NCI-H2196 (cell line): Measurements from ENCODE around the gene EID3.

Source experiments
- DNase-seq: peaks from one replicate; lab custom pipeline; 2025; ENCODE audit not compliant: unreplicated experiment; lab: John Stamatoyannopoulos, UW

The EID3 gene

DNA sequence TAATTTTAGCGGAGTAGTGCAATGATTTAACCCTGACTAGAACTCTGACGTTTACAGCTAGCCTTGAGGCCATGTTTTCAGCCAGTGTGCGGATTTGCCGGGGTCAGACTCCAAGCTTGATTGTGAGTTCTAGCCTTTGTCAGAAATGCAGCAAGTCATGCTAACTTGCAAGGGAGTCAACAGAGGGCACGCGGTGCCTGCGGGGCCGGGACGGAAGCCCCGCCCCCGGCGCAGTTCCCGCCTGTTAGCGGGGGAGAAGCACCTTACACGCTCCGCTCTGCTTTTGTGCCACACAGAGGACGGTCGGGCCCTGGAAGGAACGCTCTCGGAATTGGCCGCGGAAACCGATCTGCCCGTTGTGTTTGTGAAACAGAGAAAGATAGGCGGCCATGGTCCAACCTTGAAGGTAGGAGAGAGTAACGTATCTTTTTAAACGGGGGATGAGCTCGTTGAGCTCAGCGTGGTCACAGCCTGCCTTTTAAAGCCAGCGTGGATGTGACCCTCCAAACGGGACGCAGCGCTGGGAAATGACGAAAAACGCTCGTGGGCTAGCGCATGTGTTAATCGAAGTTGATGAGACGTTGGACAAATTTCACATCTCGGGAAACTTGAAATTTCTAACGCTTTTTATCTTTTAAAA is 14.8 kb upstream of the EID3 start:
- peak; percentile 83 for DNase-seq

DNA sequence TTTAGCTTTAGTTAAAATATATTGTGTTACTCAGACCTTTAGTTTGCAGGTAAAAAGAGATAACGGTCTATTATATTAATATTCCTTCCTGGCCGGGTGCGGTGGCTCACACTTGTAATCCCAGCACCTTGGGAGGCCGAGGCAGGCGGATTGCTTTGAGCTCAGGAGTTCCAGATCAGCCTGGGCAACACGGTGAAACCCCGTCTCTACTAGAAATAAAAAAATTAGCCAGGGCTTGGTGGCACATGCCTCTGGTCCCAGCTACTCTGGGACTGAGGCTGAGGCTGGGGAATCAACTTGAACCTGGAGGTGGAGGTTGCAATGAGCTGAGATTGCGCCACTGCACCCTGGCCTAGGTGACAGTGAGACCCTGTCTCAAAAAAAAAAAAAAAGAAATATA is 13.2 kb upstream of the EID3 start:
- DNase-seq = no peak

DNA sequence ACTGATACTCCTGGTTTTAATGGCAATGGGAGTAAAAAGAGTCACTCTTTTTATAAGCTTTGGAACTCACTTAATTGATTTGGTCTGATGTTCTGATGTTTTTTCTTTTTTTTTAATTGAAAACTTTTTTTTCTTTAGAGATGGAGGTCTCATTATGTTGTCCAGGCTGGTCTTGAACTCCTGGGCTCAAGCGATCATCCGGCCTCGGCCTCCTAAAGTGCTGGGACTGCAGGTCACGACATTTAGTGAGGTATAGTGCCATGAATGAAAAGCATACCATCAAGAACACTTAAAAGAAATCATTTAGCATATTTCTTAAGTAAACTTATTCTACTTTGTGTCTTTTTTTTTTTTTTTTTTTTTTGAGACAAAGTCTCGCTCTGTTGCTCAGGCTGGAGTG is 12.7 kb upstream of the EID3 start:
- DNase-seq = no peak

DNA sequence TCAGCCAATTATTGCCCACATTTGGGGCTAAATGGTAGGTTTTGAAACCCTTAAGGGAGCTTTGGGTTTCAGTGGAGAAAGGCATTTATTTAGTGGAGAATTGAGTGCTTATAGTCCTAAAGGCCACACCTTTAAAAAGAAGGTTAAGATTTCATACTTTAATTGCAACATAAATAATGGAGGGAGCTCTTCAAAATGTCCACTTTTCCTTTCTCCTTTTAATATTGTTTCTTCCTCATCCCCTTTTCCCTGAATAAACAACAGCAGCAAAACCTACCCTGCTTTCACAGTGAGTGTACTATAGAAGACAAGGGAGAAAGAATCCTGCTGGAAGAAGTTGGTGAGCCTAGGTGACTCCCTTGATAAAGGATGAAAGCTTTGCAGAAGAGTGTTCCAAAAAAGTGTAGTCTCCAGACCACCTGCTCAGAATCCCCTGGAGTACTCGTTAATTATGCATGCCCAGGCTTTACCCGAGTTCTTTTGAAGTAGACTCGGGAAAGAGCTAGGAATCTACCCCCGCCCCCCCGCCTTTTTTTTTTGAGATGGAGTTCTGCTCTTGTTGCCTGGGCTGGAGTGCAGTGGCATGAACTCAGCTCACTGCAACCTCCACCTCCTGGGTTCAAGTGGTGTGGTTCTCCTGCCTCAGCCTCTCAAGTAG is 11.5 kb upstream of the EID3 start:
- no peak for DNase-seq

DNA sequence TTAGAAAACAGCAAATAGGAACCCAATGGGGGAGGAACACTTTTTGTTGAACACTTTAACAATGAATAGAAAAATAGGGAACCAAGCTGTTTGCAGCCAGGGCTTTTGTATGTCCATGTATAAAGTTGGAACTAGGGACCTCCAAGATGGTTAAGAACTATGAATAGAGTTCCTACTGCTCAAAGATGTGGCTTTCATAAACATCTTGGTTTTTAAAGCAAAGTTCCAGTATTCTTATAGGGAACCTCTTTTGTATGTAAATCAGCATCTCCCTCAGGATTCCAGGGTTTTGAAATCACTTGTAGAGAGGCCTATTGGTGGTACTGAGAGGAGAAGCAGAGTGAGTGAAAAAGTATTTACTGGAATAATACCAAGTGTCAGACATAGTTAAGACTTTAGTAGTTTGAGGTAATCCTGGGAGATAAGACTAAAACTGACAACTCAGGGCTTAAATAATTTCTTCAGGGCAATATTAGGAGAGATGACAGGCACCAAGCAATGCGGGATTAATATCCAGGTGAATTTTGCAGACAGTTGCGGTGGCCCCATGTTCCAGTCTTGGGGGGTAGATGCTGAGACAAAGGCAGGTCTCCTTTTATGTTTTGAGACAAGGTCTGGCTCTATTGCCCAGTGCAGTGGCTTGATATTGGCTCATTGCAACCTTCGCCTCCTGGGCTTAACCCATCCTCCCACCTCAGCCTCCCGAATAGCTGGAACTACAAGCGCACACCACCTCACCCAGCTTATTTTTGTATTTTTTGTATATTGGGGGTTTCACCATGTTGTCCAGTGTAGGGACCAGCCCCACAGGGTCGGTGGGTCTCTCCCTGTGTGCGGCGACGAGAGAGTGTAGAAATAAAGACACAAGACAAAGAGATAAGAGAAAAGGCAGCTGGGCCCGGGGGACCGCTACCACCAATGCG is 10.4 kb upstream of the EID3 start:
- no peak for DNase-seq

DNA sequence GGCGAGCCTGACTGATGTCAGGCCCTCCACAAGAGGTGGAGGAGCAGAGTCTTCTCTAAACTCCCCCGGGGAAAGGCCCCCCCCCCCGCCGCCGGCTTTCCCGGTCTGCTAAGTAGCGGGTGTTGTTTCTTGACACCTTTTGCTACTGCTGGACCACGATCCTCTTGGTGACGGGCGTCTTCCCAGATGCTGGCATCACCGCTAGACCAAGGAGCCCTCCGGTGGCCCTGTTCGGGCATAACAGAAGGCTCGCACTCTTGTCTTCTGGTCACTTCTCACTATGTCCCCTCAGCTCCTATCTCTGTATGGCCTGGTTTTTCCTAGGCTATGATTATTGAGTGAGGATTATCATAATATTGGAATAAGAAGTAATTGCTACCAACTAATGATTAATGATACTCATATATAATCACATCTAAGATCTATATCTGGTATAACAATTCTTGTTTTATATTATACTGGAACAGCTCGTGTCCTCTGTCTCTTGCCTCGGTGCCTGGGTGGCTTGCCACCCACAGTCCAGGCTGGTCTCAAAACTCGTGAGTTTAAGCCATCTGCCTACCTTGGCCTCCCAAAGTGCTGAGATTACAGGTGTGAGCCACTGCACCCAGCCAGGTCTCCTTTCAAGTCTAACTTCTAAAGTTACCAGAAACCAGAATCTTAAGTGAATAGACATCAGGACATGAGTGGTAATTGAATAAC is 9.2 kb upstream of the EID3 start:
- peak; percentile 38 for DNase-seq

DNA sequence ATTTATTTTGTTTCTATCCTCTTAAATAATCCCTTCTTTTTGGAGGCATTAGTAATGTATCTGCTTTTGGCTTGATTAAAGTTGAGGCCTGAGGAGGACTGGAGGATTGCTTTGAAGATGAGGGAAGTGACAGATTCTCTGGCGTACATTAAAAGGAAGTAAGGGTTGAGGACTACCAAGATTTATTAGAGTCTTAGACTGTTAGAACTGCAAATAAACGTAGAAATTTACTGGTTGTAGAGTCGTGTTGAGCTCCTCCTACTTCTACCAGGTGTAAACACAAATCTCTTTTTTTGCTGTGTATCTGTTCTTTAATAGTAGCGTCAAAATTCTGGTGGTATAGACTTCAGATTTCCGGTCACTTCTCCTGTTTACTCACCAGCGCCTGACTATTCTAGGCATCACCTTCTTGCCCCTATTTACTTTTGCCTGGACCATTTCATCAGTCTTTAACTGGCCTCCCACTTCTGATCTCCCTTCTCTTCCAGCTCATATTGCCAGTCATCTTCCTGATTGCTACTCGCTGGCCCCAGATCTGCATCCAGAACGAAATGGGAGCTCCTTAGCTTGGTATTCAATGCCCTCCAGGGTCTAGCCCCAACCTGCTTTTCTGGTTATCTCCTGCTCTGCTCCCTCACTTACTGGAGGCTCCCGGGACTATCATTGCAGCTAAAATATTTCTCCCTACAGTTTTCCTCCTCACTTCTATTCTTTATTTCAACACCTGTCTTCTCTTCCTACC is 8.4 kb upstream of the EID3 start:
- no peak for DNase-seq

DNA sequence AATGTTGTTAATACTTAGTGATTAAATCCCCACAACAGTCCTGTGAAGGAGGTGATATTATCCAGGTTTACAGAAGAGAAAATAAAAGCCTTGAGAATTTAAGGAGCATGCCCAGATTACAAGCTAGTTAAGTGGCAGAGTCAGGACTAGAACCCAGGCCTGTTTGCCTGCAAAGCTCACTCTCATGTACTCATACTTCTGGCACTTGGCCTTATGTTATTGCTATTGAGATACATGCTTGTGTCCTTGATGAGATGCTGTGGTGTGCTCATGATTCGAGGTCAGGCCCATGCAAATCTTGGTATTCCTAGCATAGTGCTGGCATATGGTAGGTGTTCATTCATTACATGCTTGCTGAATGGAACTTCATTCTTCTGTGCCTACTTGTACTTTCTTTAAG is 7.6 kb upstream of the EID3 start:
- no peak for DNase-seq

DNA sequence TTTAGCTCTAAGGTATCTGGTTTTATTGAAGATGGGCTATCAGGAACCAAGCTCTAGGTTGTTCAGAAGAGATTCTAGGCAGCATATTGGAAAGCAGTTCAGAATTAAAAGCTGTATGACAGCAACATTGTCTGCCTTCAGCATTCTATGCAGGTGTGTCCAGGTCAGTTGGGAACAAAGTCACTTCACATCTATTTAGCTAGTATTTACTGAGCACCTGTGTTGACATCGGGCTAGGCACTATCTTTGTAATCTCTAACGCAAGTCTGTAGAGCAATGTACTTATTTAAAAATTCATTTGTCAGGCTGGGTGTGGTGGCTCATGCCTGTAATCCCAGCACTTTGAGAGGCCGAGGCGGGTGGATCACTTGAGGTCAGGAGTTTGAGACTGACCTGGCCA is 6.8 kb upstream of the EID3 start:
- no peak for DNase-seq

DNA sequence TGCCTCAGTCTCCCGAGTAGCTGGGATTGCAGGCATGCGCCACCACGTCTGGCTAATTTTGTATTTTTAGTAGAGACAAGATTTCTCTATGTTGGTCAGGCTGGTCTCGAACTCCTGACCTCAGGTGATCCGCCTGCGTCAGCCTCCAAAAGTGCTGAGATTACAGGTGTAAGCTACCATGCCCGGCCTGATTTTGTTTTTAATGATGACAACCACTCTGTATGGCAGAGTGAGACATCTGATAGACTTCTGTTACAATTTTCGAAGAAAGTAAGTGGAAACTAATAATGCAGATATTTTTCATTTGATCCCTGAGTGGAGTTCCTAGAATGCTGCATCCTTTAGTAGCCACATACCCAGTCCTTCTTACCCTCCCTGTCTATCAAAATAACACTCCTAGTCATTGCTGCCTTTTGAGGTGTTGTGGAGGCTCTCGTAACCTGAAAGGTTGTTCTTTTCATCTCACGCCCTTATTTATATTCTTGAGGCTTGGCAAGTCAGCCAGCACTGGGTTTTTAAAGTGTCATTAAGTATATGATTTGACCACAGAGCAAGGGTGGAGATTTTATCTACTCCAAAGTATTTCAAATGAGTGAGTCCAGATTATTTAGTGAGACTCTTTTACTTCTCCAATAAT is 5.9 kb upstream of the EID3 start:
- DNase-seq = no peak

DNA sequence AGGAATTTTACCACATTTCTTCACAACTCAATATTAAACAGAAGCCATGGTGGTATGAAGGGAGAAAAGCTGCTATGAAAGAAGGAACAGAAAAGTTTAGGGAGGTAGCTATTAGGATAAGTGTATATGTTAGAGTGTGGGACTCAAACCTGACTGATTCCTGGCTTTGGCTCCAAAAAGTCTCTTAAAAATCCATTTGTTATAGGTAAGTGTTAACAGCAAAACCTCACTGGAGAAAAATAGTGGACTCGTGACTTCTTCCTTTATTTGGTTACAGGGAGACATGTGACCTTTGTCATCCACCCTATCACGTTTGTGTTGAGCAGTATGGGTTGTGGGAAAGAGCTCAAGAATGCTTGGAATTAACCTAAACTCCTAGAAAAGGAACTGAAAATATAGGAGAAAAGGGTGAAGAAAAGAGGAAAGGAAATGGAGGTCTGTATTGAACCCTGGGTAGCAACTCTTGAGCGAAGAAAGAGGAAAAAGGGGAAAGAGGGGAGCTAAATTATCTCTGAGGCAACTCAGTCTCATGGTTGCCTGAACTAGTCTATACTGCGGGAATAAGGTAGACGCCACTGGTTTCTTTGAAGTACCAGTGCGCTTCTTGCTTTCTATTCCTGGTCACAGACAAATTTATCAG is 3.6 kb upstream of the EID3 start:
- DNase-seq = no peak

DNA sequence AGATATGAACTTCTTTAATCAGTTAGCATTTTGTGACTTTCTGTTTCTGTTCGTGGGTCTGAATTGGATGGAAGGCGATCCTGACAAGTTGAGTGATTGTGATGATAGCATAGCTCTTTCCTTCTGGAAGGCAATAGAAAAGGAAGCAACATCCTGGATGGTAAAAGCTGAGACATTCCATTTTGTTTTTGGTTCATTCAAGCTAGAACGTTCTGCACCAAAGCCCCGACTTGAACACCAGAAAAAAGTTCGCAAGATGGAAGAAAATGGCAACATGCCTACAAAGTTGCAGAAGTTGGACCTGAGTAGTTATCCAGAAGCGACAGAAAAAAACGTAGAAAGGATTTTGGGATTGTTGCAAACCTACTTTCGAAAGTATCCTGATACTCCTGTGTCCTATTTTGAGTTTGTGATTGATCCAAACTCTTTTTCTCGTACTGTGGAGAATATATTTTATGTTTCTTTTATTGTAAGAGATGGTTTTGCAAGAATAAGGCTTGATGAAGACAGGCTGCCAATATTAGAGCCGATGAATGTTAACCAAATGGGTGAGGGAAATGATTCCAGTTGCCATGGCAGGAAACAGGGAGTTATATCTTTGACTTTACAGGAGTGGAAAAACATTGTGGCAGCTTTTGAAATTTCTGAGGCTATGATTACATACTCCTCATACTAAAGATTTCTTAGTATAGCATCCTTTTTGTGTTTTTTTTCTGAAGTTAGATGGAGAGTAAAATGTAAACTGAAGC is 896 bp downstream of the EID3 start:
- no peak for DNase-seq

DNA sequence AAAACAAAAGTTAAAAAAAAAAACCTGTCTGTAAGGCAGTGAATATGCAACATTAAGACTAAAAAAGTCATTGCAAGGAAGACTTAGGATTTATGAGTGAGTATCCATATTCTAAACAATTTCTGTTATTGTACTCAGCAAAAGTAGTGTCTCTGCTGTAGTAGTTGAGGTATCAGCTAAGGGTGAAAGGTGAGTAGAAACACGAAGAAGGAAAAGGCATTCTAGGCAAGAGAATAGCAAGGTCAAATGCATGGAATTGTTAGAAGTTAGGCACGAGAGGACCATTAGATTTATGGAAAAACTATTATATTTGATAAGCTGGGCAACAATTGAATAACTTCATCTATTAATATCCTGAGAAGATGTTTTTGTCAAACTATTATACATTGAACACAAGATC is 1.8 kb downstream of the EID3 start:
- DNase-seq = no peak

DNA sequence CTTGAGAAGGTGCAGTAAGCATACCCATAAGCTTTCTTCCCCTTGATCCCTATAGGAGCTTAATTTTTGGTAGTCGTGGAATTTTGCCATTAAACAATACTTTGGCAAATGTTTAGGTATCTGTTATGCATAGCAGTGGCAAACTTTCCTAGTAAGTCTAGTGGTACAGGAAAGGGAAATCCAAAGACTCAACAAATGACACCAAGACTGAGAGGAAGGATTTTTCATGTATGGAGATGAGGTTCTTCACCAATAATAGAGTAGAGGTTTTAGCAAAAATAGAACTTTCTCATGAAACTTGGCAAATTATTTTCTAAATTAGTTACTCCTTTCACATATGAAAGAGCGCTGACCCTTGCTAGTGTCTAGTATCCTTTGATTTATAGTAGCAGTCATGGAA is 2.8 kb downstream of the EID3 start:
- no peak for DNase-seq

DNA sequence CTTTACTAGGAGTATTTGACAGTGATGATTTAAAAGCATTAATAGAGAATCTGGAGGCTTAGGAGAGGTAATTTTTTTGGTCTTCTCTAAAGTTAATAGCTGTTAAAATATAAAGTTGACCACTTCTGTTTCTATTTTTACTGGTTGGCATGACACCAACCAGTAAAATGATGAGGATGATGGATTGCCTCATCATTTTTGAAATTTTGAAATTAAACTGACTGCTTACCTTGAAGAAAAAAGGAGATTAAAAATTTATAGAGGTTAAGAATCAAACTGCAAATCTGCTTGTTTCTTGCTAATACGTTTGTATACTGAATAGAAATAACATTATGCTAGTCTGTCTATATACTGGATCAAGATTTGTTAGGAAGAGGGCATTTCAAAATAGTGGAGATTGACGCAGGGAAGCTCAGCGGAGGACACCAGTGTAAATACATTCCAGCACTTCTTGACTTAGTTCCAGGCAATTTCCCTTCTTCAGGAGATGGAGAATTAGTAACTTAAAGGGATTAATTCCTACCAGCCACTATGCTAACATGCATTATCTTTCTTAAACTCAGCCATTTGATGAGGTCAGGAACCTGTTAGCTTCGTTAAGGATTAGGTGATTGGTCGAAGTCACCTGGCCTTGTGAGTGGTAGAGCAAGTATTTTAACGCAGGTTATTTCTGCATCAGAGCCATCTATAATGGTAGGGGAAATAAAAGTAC is 3.6 kb downstream of the EID3 start:
- no peak for DNase-seq

DNA sequence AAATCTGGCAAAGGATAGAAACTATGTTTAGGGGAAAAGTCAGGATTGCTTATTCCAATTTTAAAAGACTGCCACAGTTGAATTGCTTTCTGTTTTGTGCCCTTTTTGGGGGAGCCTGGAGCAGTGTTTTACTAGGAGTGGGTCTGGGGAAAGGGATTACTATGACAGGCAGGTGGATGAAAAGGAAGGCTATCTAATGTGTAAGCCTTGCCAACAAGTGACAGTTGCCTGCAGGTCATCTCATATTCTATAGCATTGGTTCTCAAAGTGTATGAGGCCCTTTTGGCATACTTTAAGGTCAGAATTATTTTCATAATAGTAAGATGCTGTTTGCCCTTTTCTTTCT is 4.1 kb downstream of the EID3 start:
- DNase-seq = no peak

DNA sequence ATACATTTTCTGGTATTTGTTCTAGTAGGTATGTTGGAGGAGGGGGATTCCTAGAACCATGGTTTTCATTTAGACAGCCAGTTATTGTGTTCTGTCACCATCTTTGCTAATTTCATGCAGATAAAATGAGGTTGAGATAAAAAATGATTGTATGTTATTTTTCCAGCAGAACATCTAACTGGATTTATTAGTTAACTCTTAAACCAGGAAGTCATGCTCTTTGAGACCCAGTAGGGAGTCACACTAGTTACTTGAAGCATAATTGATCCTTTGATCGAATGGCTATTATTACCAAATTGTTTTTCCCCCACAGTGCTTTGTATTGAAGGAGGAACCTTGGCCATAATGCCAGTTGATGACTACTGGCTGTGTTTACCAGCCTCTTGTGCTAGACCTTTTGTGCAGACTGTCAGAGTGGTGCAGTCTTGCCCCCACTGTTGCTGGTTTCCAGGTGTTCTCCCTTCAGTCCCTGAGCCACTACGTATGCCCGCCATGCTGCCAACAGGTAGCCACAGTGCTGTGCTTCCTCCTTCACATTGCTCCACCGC is 6.0 kb downstream of the EID3 start:
- DNase-seq = no peak
